HEK293 (cell line): ENCODE results near the gene NLGN3.

Source experiments
- FEZF1 ChIP-seq: fragments of 450-650 bp; formaldehyde crosslinking; IDR thresholded peaks from 2 replicates; pipeline ENCODE4 v1.5.1; 2016; ENCODE audit warnings: missing biosample characterization, missing genetic modification characterization
- HOXC10 ChIP-seq: sonication (generic); formaldehyde crosslinking; IDR thresholded peaks from 2 replicates; pipeline ENCODE4 v1.8.1; 2023; ENCODE audit warnings: mild to moderate bottlenecking, missing genetic modification reagents
- KLF9 ChIP-seq: fragments of 450-650 bp; formaldehyde crosslinking; IDR thresholded peaks from 2 replicates; pipeline ENCODE4 v1.5.1; 2016; ENCODE audit warnings: missing biosample characterization, missing genetic modification characterization, low read depth
- PRDM10 ChIP-seq: fragments of 450-650 bp; formaldehyde crosslinking; IDR thresholded peaks from 2 replicates; pipeline ENCODE4 v1.5.1; 2016; ENCODE audit warnings: missing biosample characterization, missing genetic modification characterization
- SCRT2 ChIP-seq: fragments of 450-650 bp; formaldehyde crosslinking; IDR thresholded peaks from 2 replicates; pipeline ENCODE4 v1.5.1; 2016; ENCODE audit warnings: missing biosample characterization, missing genetic modification characterization
- SP2 ChIP-seq: fragments of 450-650 bp; formaldehyde crosslinking; IDR thresholded peaks from 2 replicates; pipeline ENCODE4 v1.5.1; 2016; ENCODE audit warnings: missing biosample characterization, missing genetic modification characterization
- WT1 ChIP-seq: fragments of 450-650 bp; formaldehyde crosslinking; IDR thresholded peaks from 2 replicates; pipeline ENCODE4 v1.5.1; 2016; ENCODE audit warnings: missing biosample characterization, missing genetic modification characterization
- ZNF10 ChIP-seq: fragments of 450-650 bp; formaldehyde crosslinking; IDR thresholded peaks from 2 replicates; pipeline ENCODE4 v1.5.1; 2017; ENCODE audit warnings: missing biosample characterization, missing genetic modification characterization
- ZNF114 ChIP-seq: fragments of 450-650 bp; formaldehyde crosslinking; IDR thresholded peaks from 2 replicates; pipeline ENCODE4 v1.5.0; 2017; ENCODE audit warnings: missing biosample characterization, missing genetic modification characterization
- ZNF146 ChIP-seq: fragments of 450-650 bp; formaldehyde crosslinking; IDR thresholded peaks from 2 replicates; pipeline ENCODE4 v1.5.1; 2016; ENCODE audit warnings: missing biosample characterization, missing genetic modification characterization
- ZNF2 ChIP-seq: fragments of 450-650 bp; formaldehyde crosslinking; IDR thresholded peaks from 2 replicates; pipeline ENCODE4 v1.5.1; 2016; ENCODE audit warnings: missing biosample characterization, missing genetic modification characterization
- ZNF26 ChIP-seq: fragments of 450-650 bp; formaldehyde crosslinking; IDR thresholded peaks from 2 replicates; pipeline ENCODE4 v1.5.1; 2016; ENCODE audit warnings: missing biosample characterization, missing genetic modification characterization
- ZNF366 ChIP-seq: fragments of 450-650 bp; formaldehyde crosslinking; conservative IDR thresholded peaks from 2 replicates; pipeline ENCODE4 v1.5.1; 2016; ENCODE audit warnings: missing biosample characterization, missing genetic modification characterization
- ZNF426 ChIP-seq: fragments of 450-650 bp; formaldehyde crosslinking; IDR thresholded peaks from 2 replicates; pipeline ENCODE4 v1.5.1; 2017; ENCODE audit warnings: missing biosample characterization, missing genetic modification characterization, mild to moderate bottlenecking, inconsistent platforms, moderate library complexity
- ZNF514 ChIP-seq: fragments of 450-650 bp; formaldehyde crosslinking; IDR thresholded peaks from 2 replicates; pipeline ENCODE4 v1.5.1; 2016; ENCODE audit warnings: missing biosample characterization, missing genetic modification characterization
- ZNF548 ChIP-seq: fragments of 450-650 bp; formaldehyde crosslinking; IDR thresholded peaks from 2 replicates; pipeline ENCODE4 v1.5.1; 2016; ENCODE audit warnings: missing biosample characterization, missing genetic modification characterization
- ZNF561 ChIP-seq: fragments of 450-650 bp; IDR thresholded peaks from 2 replicates; pipeline ENCODE4 v1.5.1; 2018; ENCODE audit warnings: missing biosample characterization, missing genetic modification characterization, borderline replicate concordance
- ZNF600 ChIP-seq: fragments of 450-650 bp; formaldehyde crosslinking; IDR thresholded peaks from 2 replicates; pipeline ENCODE4 v1.5.1; 2016; ENCODE audit warnings: missing biosample characterization, missing genetic modification characterization
- ZNF623 ChIP-seq: fragments of 450-650 bp; formaldehyde crosslinking; IDR thresholded peaks from 2 replicates; pipeline ENCODE4 v1.5.1; 2016; ENCODE audit warnings: missing biosample characterization, missing genetic modification characterization
- ZNF654 ChIP-seq: fragments of 450-650 bp; formaldehyde crosslinking; IDR thresholded peaks from 2 replicates; pipeline ENCODE4 v1.5.1; 2016; ENCODE audit warnings: low read depth, missing biosample characterization, missing genetic modification characterization
- ZNF658 ChIP-seq: fragments of 450-650 bp; formaldehyde crosslinking; IDR thresholded peaks from 2 replicates; pipeline ENCODE4; 2016; ENCODE audit warnings: missing biosample characterization, missing genetic modification characterization
- ZNF664 ChIP-seq: fragments of 450-650 bp; formaldehyde crosslinking; IDR thresholded peaks from 2 replicates; pipeline ENCODE4 v1.5.1; 2016; ENCODE audit warnings: missing biosample characterization, missing genetic modification characterization
- ZNF670 ChIP-seq: fragments of 450-650 bp; formaldehyde crosslinking; IDR thresholded peaks from 2 replicates; pipeline ENCODE4 v1.5.1; 2016; ENCODE audit warnings: missing biosample characterization, missing genetic modification characterization, low read depth
- ZNF701 ChIP-seq: fragments of 450-650 bp; formaldehyde crosslinking; IDR thresholded peaks from 2 replicates; pipeline ENCODE4 v1.5.1; 2016; ENCODE audit warnings: missing biosample characterization, missing genetic modification characterization
- ZNF707 ChIP-seq: fragments of 450-650 bp; formaldehyde crosslinking; IDR thresholded peaks from 2 replicates; pipeline ENCODE4 v1.5.1; 2016; ENCODE audit warnings: missing biosample characterization, missing genetic modification characterization
- ZNF830 ChIP-seq: fragments of 450-650 bp; IDR thresholded peaks from 2 replicates; pipeline ENCODE4 v1.5.0; 2018; ENCODE audit warnings: missing biosample characterization, missing genetic modification characterization, low read depth, mild to moderate bottlenecking, moderate library complexity
- ZNF837 ChIP-seq: fragments of 450-650 bp; formaldehyde crosslinking; IDR thresholded peaks from 2 replicates; pipeline ENCODE4 v1.5.1; 2016; ENCODE audit warnings: missing biosample characterization, missing genetic modification characterization
- TF ChIP-seq, protein P1 (sequence below): fragments of 450-650 bp; formaldehyde crosslinking; IDR thresholded peaks from 2 replicates; pipeline ENCODE4 v1.5.1; 2016; ENCODE audit warnings: missing biosample characterization, missing genetic modification characterization, borderline replicate concordance
- TF ChIP-seq, protein P2 (sequence below): fragments of 450-650 bp; formaldehyde crosslinking; IDR thresholded peaks from 2 replicates; pipeline ENCODE4 v1.5.1; 2016; ENCODE audit warnings: missing biosample characterization, missing genetic modification characterization

NLGN3 gene

GRCh38 chrX:71095981-71096759 is 48.5 kb upstream of the NLGN3 start (continued):
- TF ChIP-seq, protein P1, sequence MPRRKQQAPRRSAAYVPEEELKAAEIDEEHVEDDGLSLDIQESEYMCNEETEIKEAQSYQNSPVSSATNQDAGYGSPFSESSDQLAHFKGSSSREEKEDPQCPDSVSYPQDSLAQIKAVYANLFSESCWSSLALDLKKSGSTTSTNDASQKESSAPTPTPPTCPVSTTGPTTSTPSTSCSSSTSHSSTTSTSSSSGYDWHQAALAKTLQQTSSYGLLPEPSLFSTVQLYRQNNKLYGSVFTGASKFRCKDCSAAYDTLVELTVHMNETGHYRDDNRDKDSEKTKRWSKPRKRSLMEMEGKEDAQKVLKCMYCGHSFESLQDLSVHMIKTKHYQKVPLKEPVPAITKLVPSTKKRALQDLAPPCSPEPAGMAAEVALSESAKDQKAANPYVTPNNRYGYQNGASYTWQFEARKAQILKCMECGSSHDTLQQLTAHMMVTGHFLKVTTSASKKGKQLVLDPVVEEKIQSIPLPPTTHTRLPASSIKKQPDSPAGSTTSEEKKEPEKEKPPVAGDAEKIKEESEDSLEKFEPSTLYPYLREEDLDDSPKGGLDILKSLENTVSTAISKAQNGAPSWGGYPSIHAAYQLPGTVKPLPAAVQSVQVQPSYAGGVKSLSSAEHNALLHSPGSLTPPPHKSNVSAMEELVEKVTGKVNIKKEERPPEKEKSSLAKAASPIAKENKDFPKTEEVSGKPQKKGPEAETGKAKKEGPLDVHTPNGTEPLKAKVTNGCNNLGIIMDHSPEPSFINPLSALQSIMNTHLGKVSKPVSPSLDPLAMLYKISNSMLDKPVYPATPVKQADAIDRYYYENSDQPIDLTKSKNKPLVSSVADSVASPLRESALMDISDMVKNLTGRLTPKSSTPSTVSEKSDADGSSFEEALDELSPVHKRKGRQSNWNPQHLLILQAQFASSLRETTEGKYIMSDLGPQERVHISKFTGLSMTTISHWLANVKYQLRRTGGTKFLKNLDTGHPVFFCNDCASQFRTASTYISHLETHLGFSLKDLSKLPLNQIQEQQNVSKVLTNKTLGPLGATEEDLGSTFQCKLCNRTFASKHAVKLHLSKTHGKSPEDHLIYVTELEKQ: no peak
- no peak for TF ChIP-seq FEZF1 (tag by site-specific recombination)
- no peak for TF ChIP-seq ZNF654 (tag by site-specific recombination)
- peak; percentile 68 for TF ChIP-seq SP2
- no peak for TF ChIP-seq ZNF2 (tag by site-specific recombination)
- no peak for TF ChIP-seq ZNF426
- no peak for TF ChIP-seq HOXC10 (CRISPR knock-in tag)
- peak; percentile 59; the same call in 1 of the 2 replicates for TF ChIP-seq KLF9
- TF ChIP-seq ZNF114 (tag by site-specific recombination): no peak
- TF ChIP-seq ZNF514 (tag by site-specific recombination): no peak
- TF ChIP-seq SCRT2 (tag by site-specific recombination): peak; percentile 97
- TF ChIP-seq ZNF548 (tag by site-specific recombination): no peak
- TF ChIP-seq, protein P2, sequence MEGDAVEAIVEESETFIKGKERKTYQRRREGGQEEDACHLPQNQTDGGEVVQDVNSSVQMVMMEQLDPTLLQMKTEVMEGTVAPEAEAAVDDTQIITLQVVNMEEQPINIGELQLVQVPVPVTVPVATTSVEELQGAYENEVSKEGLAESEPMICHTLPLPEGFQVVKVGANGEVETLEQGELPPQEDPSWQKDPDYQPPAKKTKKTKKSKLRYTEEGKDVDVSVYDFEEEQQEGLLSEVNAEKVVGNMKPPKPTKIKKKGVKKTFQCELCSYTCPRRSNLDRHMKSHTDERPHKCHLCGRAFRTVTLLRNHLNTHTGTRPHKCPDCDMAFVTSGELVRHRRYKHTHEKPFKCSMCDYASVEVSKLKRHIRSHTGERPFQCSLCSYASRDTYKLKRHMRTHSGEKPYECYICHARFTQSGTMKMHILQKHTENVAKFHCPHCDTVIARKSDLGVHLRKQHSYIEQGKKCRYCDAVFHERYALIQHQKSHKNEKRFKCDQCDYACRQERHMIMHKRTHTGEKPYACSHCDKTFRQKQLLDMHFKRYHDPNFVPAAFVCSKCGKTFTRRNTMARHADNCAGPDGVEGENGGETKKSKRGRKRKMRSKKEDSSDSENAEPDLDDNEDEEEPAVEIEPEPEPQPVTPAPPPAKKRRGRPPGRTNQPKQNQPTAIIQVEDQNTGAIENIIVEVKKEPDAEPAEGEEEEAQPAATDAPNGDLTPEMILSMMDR (tag by site-specific recombination): no peak; the same call in 1 of the 2 replicates
- TF ChIP-seq ZNF26 (tag by site-specific recombination): no peak
- TF ChIP-seq ZNF701: no peak
- TF ChIP-seq PRDM10 (tag by site-specific recombination): peak; percentile 55; the same call in 1 of the 2 replicates
- no peak for TF ChIP-seq ZNF658 (tag by site-specific recombination)
- no peak for TF ChIP-seq ZNF10 (tag by site-specific recombination)
- TF ChIP-seq ZNF707 (tag by site-specific recombination): no peak
- peak; percentile 76 for TF ChIP-seq ZNF600 (tag by site-specific recombination)
- TF ChIP-seq ZNF146 (tag by site-specific recombination): no peak
- no peak for TF ChIP-seq ZNF664 (tag by site-specific recombination)
- TF ChIP-seq ZNF366 (tag by site-specific recombination): peak; percentile 16; the same call in 1 of the 2 replicates
- no peak for TF ChIP-seq ZNF830
- TF ChIP-seq ZNF670: no peak
- TF ChIP-seq ZNF561 (tag by site-specific recombination): no peak
- 0 out of 2 replicates have a peak, but pooled peaks have one; percentile 5 for TF ChIP-seq ZNF623 (tag by site-specific recombination)
- 0 out of 2 replicates have a peak, but pooled peaks have one; percentile 11 for TF ChIP-seq WT1 (tag by site-specific recombination)
- TF ChIP-seq ZNF837 (tag by site-specific recombination): no peak
